ENCODE measurements around the gene TBXA2R.

The TBXA2R gene

GRCh38 chr19:3605361-3605760 lies 1.3 kb downstream of the TBXA2R start:
- no peak for TF ChIP-seq CTCF (conservative IDR thresholded peaks at IDR 0.05; ENCODE audit: low read depth, low read length)
- peak overlapping the region; percentile 68 for H3K4me3 ChIP-seq (ENCODE audit: low read depth, low read length)
- no peak for DNase-seq (ENCODE audit: low read depth)

GRCh38 chr19:3604987-3605343 lies 1.7 kb downstream of the TBXA2R start:
- peak overlapping the region; percentile 20 for H3K4me3 ChIP-seq (ENCODE audit: low read depth, low read length)
- no peak for DNase-seq (ENCODE audit: low read depth)
- no peak for TF ChIP-seq CTCF (conservative IDR thresholded peaks at IDR 0.05; ENCODE audit: low read depth, low read length)

- TF ChIP-seq CTCF (conservative IDR thresholded peaks at IDR 0.05; ENCODE audit: low read depth, low read length), result no peak
- no peak overlapping the region for H3K4me3 ChIP-seq (ENCODE audit: low read depth, low read length)
- DNase-seq (ENCODE audit: low read depth), result no peak
Observed at GRCh38 chr19:3604227-3604986, 2.3 kb downstream of the TBXA2R start.

- no peak overlapping the region for H3K4me3 ChIP-seq (ENCODE audit: low read depth, low read length)
- no peak for DNase-seq (ENCODE audit: low read depth)
- TF ChIP-seq CTCF (conservative IDR thresholded peaks at IDR 0.05; ENCODE audit: low read depth, low read length), result no peak
Observed at GRCh38 chr19:3603121-3603811, 3.4 kb downstream of the TBXA2R start.

- no peak for DNase-seq (ENCODE audit: low read depth)
- TF ChIP-seq CTCF (conservative IDR thresholded peaks at IDR 0.05; ENCODE audit: low read depth, low read length), result no peak
Observed at GRCh38 chr19:3601021-3601420, 5.7 kb downstream of the TBXA2R start.

GRCh38 chr19:3599776-3600187 lies 6.9 kb downstream of the TBXA2R start:
- peak; percentile 46 for TF ChIP-seq CTCF (conservative IDR thresholded peaks at IDR 0.05; ENCODE audit: low read depth, low read length)
- H3K4me3 ChIP-seq (ENCODE audit: low read depth, low read length), result no peak overlapping the region
- DNase-seq (ENCODE audit: low read depth), result no peak

More at GRCh38 chr19:3601021-3601420, 5.7 kb downstream of the TBXA2R start:
- no peak overlapping the region for H3K4me3 ChIP-seq (ENCODE audit: low read depth, low read length)
